Activated CD4-positive, CD25-positive, alpha-beta regulatory T cell (primary cell): ENCODE data around the gene USB1.

Experiments used
- DNase-seq, 4 experiments: peaks; one replicate each; lab custom pipeline; 2025; lab: John Stamatoyannopoulos, UW

USB1 gene

GRCh38 chr16:58034128-58034685, 33.0 kb downstream of the USB1 start:
- no peak for DNase-seq

- no peak for DNase-seq
Observed at GRCh38 chr16:58034774-58035173, 33.6 kb downstream of the USB1 start.

- DNase-seq: no peak
Observed at GRCh38 chr16:58035356-58036170, 34.4 kb downstream of the USB1 start.

GRCh38 chr16:58036943-58037342, 35.7 kb downstream of the USB1 start:
- DNase-seq: no peak

- no peak for DNase-seq
Observed at GRCh38 chr16:58037365-58038057, 36.3 kb downstream of the USB1 start.

- no peak for DNase-seq
Observed at GRCh38 chr16:58038219-58038641, 37.0 kb downstream of the USB1 start.

- no peak for DNase-seq
Observed at GRCh38 chr16:58039829-58040495, 38.8 kb downstream of the USB1 start.

GRCh38 chr16:58040496-58040846, 39.3 kb downstream of the USB1 start:
- no peak for DNase-seq

GRCh38 chr16:58040945-58041627, 39.9 kb downstream of the USB1 start:
- DNase-seq: no peak

- DNase-seq: no peak
Observed at GRCh38 chr16:58041628-58041955, 40.4 kb downstream of the USB1 start.

GRCh38 chr16:58042001-58042885, 41.0 kb downstream of the USB1 start:
- no peak for DNase-seq

GRCh38 chr16:58042886-58043515, 41.8 kb downstream of the USB1 start:
- no peak for DNase-seq

GRCh38 chr16:58043571-58044155, 42.5 kb downstream of the USB1 start:
- no peak for DNase-seq

- DNase-seq: no peak
Observed at GRCh38 chr16:58044266-58045019, 43.2 kb downstream of the USB1 start.

- DNase-seq: no peak
Observed at GRCh38 chr16:58045096-58045495, 43.9 kb downstream of the USB1 start.

- no peak for DNase-seq
Observed at GRCh38 chr16:58046054-58046881, 45.1 kb downstream of the USB1 start.

- DNase-seq: no peak
Observed at GRCh38 chr16:58046936-58047335, 45.7 kb downstream of the USB1 start.

GRCh38 chr16:58047557-58048348, 46.5 kb downstream of the USB1 start:
- no peak for DNase-seq
